ENCODE data around the gene FBXO31. TPM values are rescaled to one million over a fixed set of nuclear protein-coding genes. Genes with fewer than 3 reads are reported as not detected.

FBXO31 gene
- total and polyA plus RNA-seq, 2 of the 13 experiments (the other 11 are each of a cell fraction or from before 2014, with no cell fraction given), result 92.4 to 101 TPM

DNA sequence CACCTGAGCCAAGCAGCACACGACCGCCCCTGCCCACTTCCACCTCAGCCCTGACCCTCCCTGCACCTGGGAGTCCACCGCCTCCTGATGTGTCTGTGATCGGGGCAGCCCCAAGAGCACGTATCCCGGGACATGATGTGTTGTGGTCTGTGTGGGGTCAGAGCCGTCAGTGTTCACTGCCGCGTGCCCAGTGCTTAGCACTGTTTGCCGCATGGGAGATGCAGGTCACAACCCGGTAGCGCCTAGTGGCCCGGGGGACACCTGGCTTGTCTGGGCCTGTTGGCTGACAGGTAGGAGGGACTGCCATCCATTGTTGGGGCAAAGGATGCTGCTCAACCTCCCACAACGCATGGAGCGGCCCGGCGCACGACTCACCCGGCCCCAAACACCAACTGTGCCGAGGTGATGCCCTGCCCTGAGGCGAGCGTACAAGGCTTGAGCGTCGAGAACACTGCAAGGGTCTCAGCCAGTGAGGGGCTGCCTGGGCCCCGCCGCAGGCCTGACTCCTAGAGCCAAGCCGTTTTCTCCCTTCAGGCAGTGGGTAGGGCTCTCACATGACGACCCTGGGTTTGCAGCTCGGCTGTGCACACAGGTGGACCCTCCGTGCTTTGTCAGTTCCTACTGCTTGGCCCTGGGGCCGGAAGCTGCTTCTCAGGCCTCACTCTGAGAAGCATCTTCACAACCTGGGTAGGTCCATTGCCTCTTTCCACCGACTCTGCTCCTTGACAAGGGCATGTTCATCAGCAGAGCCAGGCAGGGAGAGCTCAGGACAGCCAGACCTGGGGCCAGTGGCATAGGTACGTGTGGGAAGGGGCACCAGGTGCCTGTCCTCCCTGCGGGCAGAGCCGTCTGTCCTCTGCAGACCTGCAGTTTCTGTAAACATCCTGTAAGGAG is 60.5 kb downstream of the FBXO31 start (continued):
- peak; percentile 16; the same call in 1 of the 2 replicates for TF ChIP-seq PAF1 (CRISPR knock-in tag; IDR thresholded peaks at IDR 0.05)
- TF ChIP-seq HOXA3 (CRISPR knock-in tag; IDR thresholded peaks at IDR 0.05), result peak; percentile 33; the same call in 1 of the 2 replicates
- TF ChIP-seq ZSCAN29 (CRISPR knock-in tag; conservative IDR thresholded peaks at IDR 0.05), result no peak
- TF ChIP-seq ZC3H13 (CRISPR knock-in tag; IDR thresholded peaks at IDR 0.05), result peak; percentile 55; the same call in 1 of the 2 replicates
- TF ChIP-seq, protein P1, sequence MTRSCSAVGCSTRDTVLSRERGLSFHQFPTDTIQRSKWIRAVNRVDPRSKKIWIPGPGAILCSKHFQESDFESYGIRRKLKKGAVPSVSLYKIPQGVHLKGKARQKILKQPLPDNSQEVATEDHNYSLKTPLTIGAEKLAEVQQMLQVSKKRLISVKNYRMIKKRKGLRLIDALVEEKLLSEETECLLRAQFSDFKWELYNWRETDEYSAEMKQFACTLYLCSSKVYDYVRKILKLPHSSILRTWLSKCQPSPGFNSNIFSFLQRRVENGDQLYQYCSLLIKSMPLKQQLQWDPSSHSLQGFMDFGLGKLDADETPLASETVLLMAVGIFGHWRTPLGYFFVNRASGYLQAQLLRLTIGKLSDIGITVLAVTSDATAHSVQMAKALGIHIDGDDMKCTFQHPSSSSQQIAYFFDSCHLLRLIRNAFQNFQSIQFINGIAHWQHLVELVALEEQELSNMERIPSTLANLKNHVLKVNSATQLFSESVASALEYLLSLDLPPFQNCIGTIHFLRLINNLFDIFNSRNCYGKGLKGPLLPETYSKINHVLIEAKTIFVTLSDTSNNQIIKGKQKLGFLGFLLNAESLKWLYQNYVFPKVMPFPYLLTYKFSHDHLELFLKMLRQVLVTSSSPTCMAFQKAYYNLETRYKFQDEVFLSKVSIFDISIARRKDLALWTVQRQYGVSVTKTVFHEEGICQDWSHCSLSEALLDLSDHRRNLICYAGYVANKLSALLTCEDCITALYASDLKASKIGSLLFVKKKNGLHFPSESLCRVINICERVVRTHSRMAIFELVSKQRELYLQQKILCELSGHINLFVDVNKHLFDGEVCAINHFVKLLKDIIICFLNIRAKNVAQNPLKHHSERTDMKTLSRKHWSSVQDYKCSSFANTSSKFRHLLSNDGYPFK (CRISPR knock-in tag; IDR thresholded peaks at IDR 0.05; ENCODE audit: borderline replicate concordance), result peak; percentile 58; the same call in 1 of the 2 replicates
- no peak for TF ChIP-seq SOX6 (IDR thresholded peaks at IDR 0.05)
- TF ChIP-seq SOX6 (CRISPR knock-in tag; IDR thresholded peaks at IDR 0.05), result no peak
- 0 out of 2 replicates have a peak, but pooled peaks have one; percentile 12 for TF ChIP-seq POLR2G (IDR thresholded peaks at IDR 0.05; ENCODE audit: low read depth, low read length)
- TF ChIP-seq TBL1XR1 (IDR thresholded peaks at IDR 0.05; ENCODE audit: borderline replicate concordance, low read length, partially characterized antibody), result no peak
- TF ChIP-seq ZNF329 (CRISPR knock-in tag; IDR thresholded peaks at IDR 0.05; ENCODE audit: low read depth), result no peak
- TF ChIP-seq ZFP37 (CRISPR knock-in tag; IDR thresholded peaks at IDR 0.05; ENCODE audit: borderline replicate concordance), result no peak
- TF ChIP-seq PRPF4 (IDR thresholded peaks at IDR 0.05; ENCODE audit: low read depth, low read length, poor library complexity, severe bottlenecking), result no peak
- TF ChIP-seq MEIS1 (CRISPR knock-in tag; IDR thresholded peaks at IDR 0.05; ENCODE audit: borderline replicate concordance), result no peak
- 0 out of 2 replicates have a peak, but pooled peaks have one; percentile 19 for TF ChIP-seq PHF20 (CRISPR knock-in tag; IDR thresholded peaks at IDR 0.05)
- TF ChIP-seq, protein P2, sequence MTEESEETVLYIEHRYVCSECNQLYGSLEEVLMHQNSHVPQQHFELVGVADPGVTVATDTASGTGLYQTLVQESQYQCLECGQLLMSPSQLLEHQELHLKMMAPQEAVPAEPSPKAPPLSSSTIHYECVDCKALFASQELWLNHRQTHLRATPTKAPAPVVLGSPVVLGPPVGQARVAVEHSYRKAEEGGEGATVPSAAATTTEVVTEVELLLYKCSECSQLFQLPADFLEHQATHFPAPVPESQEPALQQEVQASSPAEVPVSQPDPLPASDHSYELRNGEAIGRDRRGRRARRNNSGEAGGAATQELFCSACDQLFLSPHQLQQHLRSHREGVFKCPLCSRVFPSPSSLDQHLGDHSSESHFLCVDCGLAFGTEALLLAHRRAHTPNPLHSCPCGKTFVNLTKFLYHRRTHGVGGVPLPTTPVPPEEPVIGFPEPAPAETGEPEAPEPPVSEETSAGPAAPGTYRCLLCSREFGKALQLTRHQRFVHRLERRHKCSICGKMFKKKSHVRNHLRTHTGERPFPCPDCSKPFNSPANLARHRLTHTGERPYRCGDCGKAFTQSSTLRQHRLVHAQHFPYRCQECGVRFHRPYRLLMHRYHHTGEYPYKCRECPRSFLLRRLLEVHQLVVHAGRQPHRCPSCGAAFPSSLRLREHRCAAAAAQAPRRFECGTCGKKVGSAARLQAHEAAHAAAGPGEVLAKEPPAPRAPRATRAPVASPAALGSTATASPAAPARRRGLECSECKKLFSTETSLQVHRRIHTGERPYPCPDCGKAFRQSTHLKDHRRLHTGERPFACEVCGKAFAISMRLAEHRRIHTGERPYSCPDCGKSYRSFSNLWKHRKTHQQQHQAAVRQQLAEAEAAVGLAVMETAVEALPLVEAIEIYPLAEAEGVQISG (CRISPR knock-in tag; IDR thresholded peaks at IDR 0.05), result peak; percentile 6; the same call in 1 of the 2 replicates
- TF ChIP-seq KDM2A (CRISPR knock-in tag; IDR thresholded peaks at IDR 0.05; ENCODE audit: borderline replicate concordance, low read depth), result peak; percentile 9; the same call in 1 of the 2 replicates
- peak; percentile 65; the same call in 1 of the 2 replicates for TF ChIP-seq ZNF780A (CRISPR knock-in tag; IDR thresholded peaks at IDR 0.05)

Measured in HepG2 (cell line).